A549 (cell line): Measurements from ENCODE around the gene UNC119B. TPM values are rescaled to one million over a fixed set of nuclear protein-coding genes. Genes with fewer than 3 reads are reported as not detected.

ENCODE experiments used
- ATAC-seq, 2 experiments: fragments of 200-7000 bp in 1 of 2; fragments of >200 bp in 1 of 2; cut with Nextera tagmentation in 1 of 2; cut with Tn5 transposase in 1 of 2; 3 replicates each; pipeline versions ENCODE4 v1.8.0 to v1.9.1; 2018 to 2020; ENCODE audit warnings: mild to moderate bottlenecking in 1 of 2, moderate library complexity in 1 of 2
- CTCF ChIA-PET: fragments of 300-600 bp; sonication (Branson Sonifier 250); formaldehyde crosslinking; extraction: SDS; loops from one replicate; lab custom pipeline; 2021; ENCODE audit warnings: antibody characterized with exemption, inconsistent platforms; lab: Yijun Ruan, JAX
- POLR2A ChIA-PET: fragments of 350-600 bp; formaldehyde crosslinking; extraction: SDS; loops from one replicate; lab custom pipeline; 2021; ENCODE audit warnings: antibody characterized with exemption, inconsistent platforms; lab: Yijun Ruan, JAX
- DNase-seq, 2 experiments: peaks; one replicate each; pipeline versions ENCODE4 v3.0.0 to v3.0.0-alpha.2; 2011 to 2016; ENCODE audit warnings: low read depth in 1 of 2, low spot score in 1 of 2
- FAIRE-seq: peaks from 2 replicates; lab custom pipeline; 2011; peaks lifted over from hg19 to GRCh38; lab: Jason Lieb, UNC
- H3K27ac ChIP-seq, 2 experiments: fragments of >200 bp; sonication (Bioruptor Twin); formaldehyde crosslinking; 3 replicates each; pipeline ENCODE4 v1.5.1; 2016 to 2017
- H3K4me1 ChIP-seq: fragments of >200 bp; sonication (Bioruptor Twin); formaldehyde crosslinking; 3 replicates; pipeline ENCODE4 v1.6.1; 2016
- H3K4me2 ChIP-seq: fragments of >200 bp; sonication (Bioruptor Twin); formaldehyde crosslinking; 3 replicates; pipeline ENCODE4 v1.6.1; 2016
- H3K4me3 ChIP-seq: fragments of >200 bp; sonication (Bioruptor Twin); formaldehyde crosslinking; 3 replicates; pipeline ENCODE4 v1.5.1; 2016
- H3K9me3 ChIP-seq: fragments of >200 bp; sonication (Bioruptor Twin); formaldehyde crosslinking; 3 replicates; pipeline ENCODE4 v1.6.1; 2016
- CHD2 ChIP-seq: fragments of 150-350 bp; IDR thresholded peaks from 2 replicates; pipeline ENCODE4 v1.6.1; 2014; ENCODE audit warnings: low read length; ENCODE audit not compliant: partially characterized antibody
- EHF ChIP-seq: fragments of 250-450 bp; sonication (Bioruptor Pico); IDR thresholded peaks from 2 replicates; pipeline ENCODE4 v1.5.0; 2020; ENCODE audit warnings: mild to moderate bottlenecking
- EP300 ChIP-seq, 2 experiments: fragments of >200 bp; sonication (Bioruptor Twin); formaldehyde crosslinking; IDR thresholded peaks; 2 replicates in 1 of 2; 3 replicates in 1 of 2; pipeline ENCODE4 v1.6.1; 2016 to 2017
- ESRRA ChIP-seq: fragments of 150-350 bp; IDR thresholded peaks from 2 replicates; pipeline ENCODE4 v1.6.1; 2014; ENCODE audit warnings: mild to moderate bottlenecking, low read length, borderline replicate concordance
- HDAC2 ChIP-seq: fragments of 200-600 bp; sonication (generic); IDR thresholded peaks from 2 replicates; pipeline ENCODE4 v1.6.1; 2016
- HES2 ChIP-seq: fragments of >200 bp; sonication (Bioruptor Twin); formaldehyde crosslinking; IDR thresholded peaks from 2 replicates; pipeline ENCODE4 v1.6.1; 2016
- HEYL ChIP-seq: fragments of 250-450 bp; sonication (Bioruptor Pico); IDR thresholded peaks from 2 replicates; pipeline ENCODE4 v1.8.0; 2021; ENCODE audit warnings: mild to moderate bottlenecking, moderate library complexity
- JUN ChIP-seq, 2 experiments: fragments of >200 bp; sonication (Bioruptor Twin); formaldehyde crosslinking; IDR thresholded peaks; 2 replicates in 1 of 2; 3 replicates in 1 of 2; pipeline ENCODE4 v1.6.1; 2016 to 2017
- KDM1A ChIP-seq: fragments of 200-600 bp; sonication (generic); IDR thresholded peaks from 2 replicates; pipeline ENCODE4 v1.6.1; 2016; ENCODE audit warnings: low read depth, mild to moderate bottlenecking
- PHF8 ChIP-seq: fragments of 200-600 bp; sonication (generic); IDR thresholded peaks from 2 replicates; pipeline ENCODE4 v1.6.1; 2016; ENCODE audit warnings: low read depth, mild to moderate bottlenecking, antibody characterized with exemption, moderate library complexity, borderline replicate concordance
- POLR2A ChIP-seq: IDR thresholded peaks from 2 replicates; pipeline ENCODE4 v1.6.1; 2012; ENCODE audit warnings: mild to moderate bottlenecking, low read length
- POLR2AphosphoS2 ChIP-seq: conservative IDR thresholded peaks from 2 replicates; pipeline ENCODE4 v1.6.1; 2012; ENCODE audit warnings: low read length, improper control_type of control experiment, inconsistent platforms
- RFX5 ChIP-seq: fragments of 450-650 bp; IDR thresholded peaks from 2 replicates; pipeline ENCODE4 v1.7.1; 2014; ENCODE audit warnings: antibody characterized with exemption, mild to moderate bottlenecking, moderate library complexity
- RNF2 ChIP-seq: fragments of 200-600 bp; sonication (generic); IDR thresholded peaks from 2 replicates; pipeline ENCODE4 v1.6.1; 2016; ENCODE audit warnings: low read depth, mild to moderate bottlenecking, antibody characterized with exemption, moderate library complexity, borderline replicate concordance
- TFCP2L1 ChIP-seq: fragments of 250-450 bp; sonication (Bioruptor Pico); IDR thresholded peaks from 2 replicates; pipeline ENCODE4 v1.5.0; 2021; ENCODE audit warnings: mild to moderate bottlenecking
- TP53 ChIP-seq: fragments of 250-450 bp; sonication (Bioruptor Pico); IDR thresholded peaks from 2 replicates; pipeline ENCODE4 v1.5.0; 2021; ENCODE audit warnings: mild to moderate bottlenecking, moderate library complexity
- USF2 ChIP-seq: fragments of 450-650 bp; IDR thresholded peaks from 2 replicates; pipeline ENCODE4 v1.6.1; 2014; ENCODE audit warnings: antibody characterized with exemption
- ZC3H11A ChIP-seq: fragments of 450-650 bp; IDR thresholded peaks from 2 replicates; pipeline ENCODE4 v1.6.1; 2014; ENCODE audit warnings: antibody characterized with exemption, mild to moderate bottlenecking
- WGBS: methylation state at CpG from one replicate; pipeline ENCODE4 v1.1.6; 2017; ENCODE audit errors: missing lambda C conversion rate; 5-methylcytosine and 5-hydroxymethylcytosine counted together
- polyA plus RNA-seq, 4 experiments: library from polyadenylated mRNA; depleted of rRNA in 3 of 4; stranded (reverse); fragments of >200 nt; fragmentation: RNase III in 1 of 4; extraction: RNeasy Plus Mini Kit Qiagen cat#74134 plus additional on column Dnase treatment in 1 of 4; gene quantifications; 2 replicates in 3 of 4; 3 replicates in 1 of 4; pipeline ENCODE4 v1.2.3, GENCODE V29; 2011 to 2017
- TF ChIP-seq, protein P1 (sequence below): fragments of 250-450 bp; sonication (Bioruptor Pico); IDR thresholded peaks from 2 replicates; pipeline ENCODE4 v1.5.0; 2021; ENCODE audit warnings: mild to moderate bottlenecking, moderate library complexity, borderline replicate concordance
- TF ChIP-seq, protein P2 (sequence below): fragments of >200 bp; sonication (Bioruptor Twin); formaldehyde crosslinking; IDR thresholded peaks from 3 replicates; pipeline ENCODE4 v1.6.1; 2016
- TF ChIP-seq, protein P3 (sequence below): fragments of 200-600 bp; sonication (generic); IDR thresholded peaks from 2 replicates; pipeline ENCODE4 v1.6.1; 2016; ENCODE audit warnings: antibody characterized with exemption, mild to moderate bottlenecking, moderate library complexity

The UNC119B gene
- polyA plus RNA-seq, 2 of the 4 experiments (the other 2 are of a cell fraction): 25.8 to 41.5 TPM

GRCh38 chr12:120706029-120706428 lies 4.2 kb upstream of the UNC119B start:
- POLR2A ChIA-PET: no interaction called here
- H3K9me3 ChIP-seq: no peaks in the 10 kb centered on the region
- no peak for FAIRE-seq
- H3K4me1 ChIP-seq: peaks cover 13% of the 10 kb centered on the region
- no peak for TF ChIP-seq HDAC2
- TF ChIP-seq TFCP2L1 (CRISPR knock-in tag): no peak
- TF ChIP-seq, protein P1, sequence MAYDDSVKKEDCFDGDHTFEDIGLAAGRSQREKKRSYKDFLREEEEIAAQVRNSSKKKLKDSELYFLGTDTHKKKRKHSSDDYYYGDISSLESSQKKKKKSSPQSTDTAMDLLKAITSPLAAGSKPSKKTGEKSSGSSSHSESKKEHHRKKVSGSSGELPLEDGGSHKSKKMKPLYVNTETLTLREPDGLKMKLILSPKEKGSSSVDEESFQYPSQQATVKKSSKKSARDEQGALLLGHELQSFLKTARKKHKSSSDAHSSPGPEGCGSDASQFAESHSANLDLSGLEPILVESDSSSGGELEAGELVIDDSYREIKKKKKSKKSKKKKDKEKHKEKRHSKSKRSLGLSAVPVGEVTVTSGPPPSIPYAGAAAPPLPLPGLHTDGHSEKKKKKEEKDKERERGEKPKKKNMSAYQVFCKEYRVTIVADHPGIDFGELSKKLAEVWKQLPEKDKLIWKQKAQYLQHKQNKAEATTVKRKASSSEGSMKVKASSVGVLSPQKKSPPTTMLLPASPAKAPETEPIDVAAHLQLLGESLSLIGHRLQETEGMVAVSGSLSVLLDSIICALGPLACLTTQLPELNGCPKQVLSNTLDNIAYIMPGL: no peak
- no peak for TF ChIP-seq CHD2
- TF ChIP-seq, protein P2, sequence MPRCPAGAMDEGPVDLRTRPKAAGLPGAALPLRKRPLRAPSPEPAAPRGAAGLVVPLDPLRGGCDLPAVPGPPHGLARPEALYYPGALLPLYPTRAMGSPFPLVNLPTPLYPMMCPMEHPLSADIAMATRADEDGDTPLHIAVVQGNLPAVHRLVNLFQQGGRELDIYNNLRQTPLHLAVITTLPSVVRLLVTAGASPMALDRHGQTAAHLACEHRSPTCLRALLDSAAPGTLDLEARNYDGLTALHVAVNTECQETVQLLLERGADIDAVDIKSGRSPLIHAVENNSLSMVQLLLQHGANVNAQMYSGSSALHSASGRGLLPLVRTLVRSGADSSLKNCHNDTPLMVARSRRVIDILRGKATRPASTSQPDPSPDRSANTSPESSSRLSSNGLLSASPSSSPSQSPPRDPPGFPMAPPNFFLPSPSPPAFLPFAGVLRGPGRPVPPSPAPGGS: no peak
- TF ChIP-seq ZC3H11A: no peak
- TF ChIP-seq EHF (CRISPR knock-in tag): no peak
- no peak for TF ChIP-seq POLR2A
- TF ChIP-seq JUN (IDR thresholded peaks at IDR 0.05): no peak
- no peak overlapping the region for H3K4me3 ChIP-seq
- no peak overlapping the region for H3K4me2 ChIP-seq
- DNase-seq: no peak
- peak overlapping the region in 1 of 2 experiments; percentile 37; a peak in 1 of 6 replicates for H3K27ac ChIP-seq
- ATAC-seq: no peak
- CTCF ChIA-PET: interaction anchor here (1.1 to 19.0 kb wide), 6 partner anchors 10 to 266 kb away, joined by 3 to 137 read pairs (median 5); no protein-coding TSS in a partner anchor
- 71% methylated on average over 5 of the region's 5 CpGs for WGBS

DNA sequence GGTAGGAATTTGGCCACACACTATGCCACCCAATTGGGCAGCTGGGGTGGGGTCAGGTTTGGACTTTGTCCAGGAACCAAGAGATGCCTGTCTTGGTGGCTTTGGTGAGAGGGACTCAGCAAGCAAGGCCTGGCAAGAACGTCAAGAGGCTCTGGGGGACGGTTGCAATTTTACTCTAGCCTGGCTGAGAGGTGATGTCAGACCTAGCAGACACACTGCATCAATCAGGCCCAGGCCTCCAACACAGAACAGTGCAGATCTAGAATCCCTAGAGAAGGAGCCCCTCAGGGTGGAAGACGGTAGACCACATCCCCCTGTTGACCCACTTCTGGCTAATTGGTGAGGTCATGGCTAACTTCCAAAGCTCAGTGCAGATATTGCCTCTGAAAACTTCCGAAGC lies 1.6 kb upstream of the UNC119B start:
- 64% methylated on average over 4 of the region's 4 CpGs for WGBS
- ChIA-PET POLR2A (no interaction called here), CTCF (interaction anchor here (1.0 to 6.6 kb wide), 9 partner anchors 8 to 263 kb away, joined by 3 to 62 read pairs (median 5); no protein-coding TSS in a partner anchor)
- H3K4me3 ChIP-seq: no peak overlapping the region
- TF ChIP-seq RFX5 (no peak), USF2 (no peak), HES2 (no peak), HDAC2 (no peak), HEYL (CRISPR knock-in tag) (no peak), TP53 (CRISPR knock-in tag) (no peak), POLR2AphosphoS2 (no peak), KDM1A (no peak), EP300 (IDR thresholded peaks at IDR 0.05) (no peak)
- H3K4me2 ChIP-seq: no peak overlapping the region
- ATAC-seq (no peak), DNase-seq (no peak), FAIRE-seq (no peak)
- no peaks in the 10 kb centered on the region for H3K9me3 ChIP-seq
- H3K27ac ChIP-seq: no peak overlapping the region
- H3K4me1 ChIP-seq: peaks cover 20% of the 10 kb centered on the region

DNA sequence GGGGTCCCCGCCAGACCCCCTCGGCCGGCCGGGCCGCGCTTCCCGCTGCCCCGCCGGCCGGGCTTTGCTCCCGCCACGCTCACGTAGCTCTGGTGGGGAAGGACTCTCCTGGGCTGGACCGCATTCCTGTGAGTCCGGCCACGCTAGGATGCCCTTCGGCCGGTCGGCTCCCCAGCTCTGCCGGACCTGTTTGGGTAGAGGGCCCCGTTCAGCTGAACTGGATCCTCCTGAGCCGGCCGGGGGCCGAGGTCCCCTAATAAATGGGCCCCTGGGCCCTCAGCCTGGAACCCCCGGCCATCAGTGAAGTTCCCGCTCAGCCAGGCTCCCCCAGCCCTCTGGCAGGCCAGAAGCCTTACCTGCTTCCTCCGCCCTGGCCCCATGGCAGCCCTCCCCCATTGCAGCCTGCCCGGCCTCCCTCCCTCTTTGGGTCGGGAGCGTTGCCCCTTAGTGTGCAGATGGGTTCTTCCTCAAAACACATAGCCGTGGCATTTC lies 593 bp downstream of the UNC119B start:
- TF ChIP-seq, protein P2: no peak
- TF ChIP-seq RNF2 (no peak), PHF8 (0 out of 2 replicates have a peak, but pooled peaks have one; percentile 0), ESRRA (no peak), TFCP2L1 (CRISPR knock-in tag) (no peak)
- TF ChIP-seq, protein P3, sequence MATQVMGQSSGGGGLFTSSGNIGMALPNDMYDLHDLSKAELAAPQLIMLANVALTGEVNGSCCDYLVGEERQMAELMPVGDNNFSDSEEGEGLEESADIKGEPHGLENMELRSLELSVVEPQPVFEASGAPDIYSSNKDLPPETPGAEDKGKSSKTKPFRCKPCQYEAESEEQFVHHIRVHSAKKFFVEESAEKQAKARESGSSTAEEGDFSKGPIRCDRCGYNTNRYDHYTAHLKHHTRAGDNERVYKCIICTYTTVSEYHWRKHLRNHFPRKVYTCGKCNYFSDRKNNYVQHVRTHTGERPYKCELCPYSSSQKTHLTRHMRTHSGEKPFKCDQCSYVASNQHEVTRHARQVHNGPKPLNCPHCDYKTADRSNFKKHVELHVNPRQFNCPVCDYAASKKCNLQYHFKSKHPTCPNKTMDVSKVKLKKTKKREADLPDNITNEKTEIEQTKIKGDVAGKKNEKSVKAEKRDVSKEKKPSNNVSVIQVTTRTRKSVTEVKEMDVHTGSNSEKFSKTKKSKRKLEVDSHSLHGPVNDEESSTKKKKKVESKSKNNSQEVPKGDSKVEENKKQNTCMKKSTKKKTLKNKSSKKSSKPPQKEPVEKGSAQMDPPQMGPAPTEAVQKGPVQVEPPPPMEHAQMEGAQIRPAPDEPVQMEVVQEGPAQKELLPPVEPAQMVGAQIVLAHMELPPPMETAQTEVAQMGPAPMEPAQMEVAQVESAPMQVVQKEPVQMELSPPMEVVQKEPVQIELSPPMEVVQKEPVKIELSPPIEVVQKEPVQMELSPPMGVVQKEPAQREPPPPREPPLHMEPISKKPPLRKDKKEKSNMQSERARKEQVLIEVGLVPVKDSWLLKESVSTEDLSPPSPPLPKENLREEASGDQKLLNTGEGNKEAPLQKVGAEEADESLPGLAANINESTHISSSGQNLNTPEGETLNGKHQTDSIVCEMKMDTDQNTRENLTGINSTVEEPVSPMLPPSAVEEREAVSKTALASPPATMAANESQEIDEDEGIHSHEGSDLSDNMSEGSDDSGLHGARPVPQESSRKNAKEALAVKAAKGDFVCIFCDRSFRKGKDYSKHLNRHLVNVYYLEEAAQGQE: no peak
- H3K27ac ChIP-seq: peak overlapping the region; percentile 85 to 96
- WGBS: 3% methylated on average over 13 of the region's 31 CpGs
- peak overlapping the region; percentile 80 for H3K4me2 ChIP-seq
- ATAC-seq (peak; percentile 31 to 35; a peak in 5 of 6 replicates), FAIRE-seq (no peak), DNase-seq (peak in 1 of 2 experiments; percentile 43)
- peak overlapping the region; percentile 75 for H3K4me3 ChIP-seq
- CTCF ChIA-PET: interaction anchor here (1.0 to 6.6 kb wide), 7 partner anchors 9 to 299 kb away, joined by 3 to 62 read pairs (median 9); no protein-coding TSS in a partner anchor
- POLR2A ChIA-PET: interaction anchor here (1.0 kb wide), 2 partner anchors 19 to 24 kb away, joined by 3 to 5 read pairs; partner anchors contain the start of gene MLEC
- H3K9me3 ChIP-seq: no peaks in the 10 kb centered on the region
- H3K4me1 ChIP-seq: peaks cover 15% of the 10 kb centered on the region
